ENCODE results near the gene ZNF683.

GRCh38 chr1:26412180-26412840 is 39.8 kb upstream of the ZNF683 start:
- TF ChIP-seq EZH2 (IDR thresholded peaks at IDR 0.05) (no peak), FOXP2 (optimal IDR thresholded peaks at IDR 0.05; ENCODE audit: control extremely low read depth, extremely low read length, insufficient read depth) (no peak)

Measured in SK-N-MC (cell line).